B cell (primary cell): ENCODE results near the gene QSOX2. TPM values are rescaled to one million over a fixed set of nuclear protein-coding genes. Genes with fewer than 3 reads are reported as not detected.
A peak's percentile ranks its signal among the peaks of the same experiment; 100 is the strongest.

Source experiments
- ATAC-seq: fragments of 200-7000 bp; cut with Tn5 transposase; one replicate; pipeline ENCODE4 v1.10.0; 2021; ENCODE audit warnings: low read depth, mild to moderate bottlenecking, moderate number of reproducible peaks, moderate library complexity
- CTCF ChIA-PET: fragments of 350-600 bp; sonication (Branson Sonifier 250); formaldehyde crosslinking; loops from one replicate; lab custom pipeline; 2021; ENCODE audit warnings: antibody characterized with exemption, inconsistent platforms; lab: Charles Lee
- POLR2A ChIA-PET: fragments of 350-600 bp; sonication (Branson Sonifier 250); formaldehyde crosslinking; loops from one replicate; lab custom pipeline; 2021; ENCODE audit warnings: antibody characterized with exemption; lab: Charles Lee
- DNase-seq: peaks from one replicate; pipeline ENCODE4 v3.0.0; 2013
- H2AFZ ChIP-seq: 2 replicates; pipeline ENCODE4 v1.6.1; 2012; ENCODE audit warnings: mild to moderate bottlenecking, low read depth, low read length; ENCODE audit not compliant: insufficient read depth, poor library complexity, severe bottlenecking
- H3K27ac ChIP-seq, 2 donors: 1 replicate in 1 of 2; 2 replicates in 1 of 2; pipeline ENCODE4 v1.5.1; 2012 to 2013; ENCODE audit warnings: low read length in 2 of 2, mild to moderate bottlenecking in 2 of 2, moderate library complexity in 1 of 2
- H3K27me3 ChIP-seq, 4 experiments: fragments of 200-600 bp in 1 of 4; sonication (generic) in 1 of 4; replicated peaks in 1 of 4; 1 replicate in 2 of 4; 2 replicates in 2 of 4; pipeline versions ENCODE4 v1.6.1 to v1.7.0; 2013 to 2016; ENCODE audit warnings: low read length in 3 of 4, mild to moderate bottlenecking in 2 of 4, mixed read lengths in 1 of 4, moderate library complexity in 1 of 4; ENCODE audit not compliant: insufficient read depth in 4 of 4, control insufficient read depth in 3 of 4; ENCODE audit errors: control extremely low read depth in 1 of 4
- H3K36me3 ChIP-seq, 2 experiments: replicated peaks in 1 of 2; 1 replicate in 1 of 2; 2 replicates in 1 of 2; pipeline versions ENCODE4 v1.6.1 to v1.7.1; 2013; ENCODE audit warnings: low read length in 1 of 2; ENCODE audit not compliant: insufficient read depth in 2 of 2, control insufficient read depth in 1 of 2; ENCODE audit errors: control extremely low read depth in 1 of 2, extremely low read depth in 1 of 2
- H3K4me1 ChIP-seq, 2 donors: fragments of 200-600 bp in 1 of 2; sonication (generic) in 1 of 2; 1 replicate in 1 of 2; 2 replicates in 1 of 2; pipeline versions ENCODE4 v1.5.1 to v1.6.1; 2013 to 2017; ENCODE audit warnings: low read length in 2 of 2; ENCODE audit not compliant: control insufficient read depth in 2 of 2, insufficient read depth in 2 of 2
- H3K4me2 ChIP-seq: replicated peaks from 2 replicates; pipeline ENCODE3; 2012; ENCODE audit warnings: mild to moderate bottlenecking, low read depth, low read length; ENCODE audit not compliant: poor library complexity, severe bottlenecking
- H3K4me3 ChIP-seq, 5 experiments: fragments of 200-600 bp in 1 of 5; sonication (generic) in 1 of 5; 1 replicate in 3 of 5; 2 replicates in 2 of 5; pipeline versions ENCODE4 v1.5.1 to v1.7.0; 2011 to 2016; ENCODE audit warnings: low read length in 4 of 5, mild to moderate bottlenecking in 4 of 5, low read depth in 2 of 5, control low read depth in 1 of 5, moderate library complexity in 1 of 5; ENCODE audit not compliant: insufficient read depth in 1 of 5; ENCODE audit errors: control extremely low read depth in 1 of 5, extremely low read depth in 1 of 5
- H3K79me2 ChIP-seq: fragments of 200-600 bp; sonication (generic); one replicate; pipeline ENCODE4 v1.6.0; 2016; ENCODE audit warnings: low read length; ENCODE audit not compliant: control insufficient read depth, insufficient read depth
- H3K9ac ChIP-seq: fragments of 200-600 bp; sonication (generic); 2 replicates; pipeline ENCODE4 v1.6.1; 2017; ENCODE audit warnings: mild to moderate bottlenecking, low read length, moderate library complexity
- H3K9me3 ChIP-seq, 3 donors: one replicate each; pipeline versions ENCODE4 v1.6.1 to v1.7.1; 2013; ENCODE audit warnings: low read length in 2 of 3; ENCODE audit not compliant: control insufficient read depth in 2 of 3, insufficient read depth in 1 of 3; ENCODE audit errors: control extremely low read depth in 1 of 3
- H4K20me1 ChIP-seq: 2 replicates; pipeline ENCODE4 v1.6.0; 2012; ENCODE audit warnings: mild to moderate bottlenecking, low read length; ENCODE audit not compliant: insufficient read depth, control insufficient read depth, poor library complexity, severe bottlenecking
- H3K27ac Mint-ChIP-seq: one replicate; pipeline ENCODE4 v1.8.0; 2021; ENCODE audit warnings: mixed read lengths
- H3K27me3 Mint-ChIP-seq: one replicate; pipeline ENCODE4 v1.8.0; 2021; ENCODE audit warnings: mixed read lengths
- H3K4me1 Mint-ChIP-seq: one replicate; pipeline ENCODE4 v1.8.0; 2021; ENCODE audit warnings: mixed read lengths
- H3K4me3 Mint-ChIP-seq: one replicate; pipeline ENCODE4 v1.8.0; 2021; ENCODE audit warnings: mixed read lengths
- H3K9me3 Mint-ChIP-seq: one replicate; pipeline ENCODE4 v1.8.0; 2022; ENCODE audit warnings: mixed read lengths; ENCODE audit not compliant: insufficient read depth
- CTCF ChIP-seq: fragments of 200-600 bp; IDR thresholded peaks from one replicate; pipeline ENCODE4 v1.8.0; 2022; ENCODE audit warnings: antibody characterized with exemption, mild to moderate bottlenecking
- EZH2 ChIP-seq: IDR thresholded peaks from 2 replicates; pipeline ENCODE4 v1.6.1; 2012; ENCODE audit warnings: borderline replicate concordance, low read depth, mild to moderate bottlenecking, moderate library complexity, low read length; ENCODE audit not compliant: insufficient read depth, poor library complexity, severe bottlenecking
- WGBS: methylation state at CpG from one replicate; pipeline ENCODE4 v1.1.5; 2013; ENCODE audit warnings: missing lambda C conversion rate; ENCODE audit not compliant: insufficient coverage; 5-methylcytosine and 5-hydroxymethylcytosine counted together
- intact Hi-C: fragments of 100-400 bp; cut with micrococcal nuclease; formaldehyde crosslinking; loops from one replicate; pipeline ENCODE4 v1.10.0; 2022
- polyA plus RNA-seq: library from polyadenylated mRNA; depleted of rRNA; stranded (reverse); fragments of >200 nt; gene quantifications from 2 replicates; pipeline ENCODE4 v1.2.3, GENCODE V29; 2012
- total RNA-seq, 2 donors: library from RNA; stranded (reverse); fragments of 120-200 nt in 1 of 2; gene quantifications; 1 replicate in 1 of 2; 2 replicates in 1 of 2; pipeline versions ENCODE4 v1.2.3 to v1.2.4, GENCODE V29; 2013 to 2022

QSOX2 gene
- total and polyA plus RNA-seq, 2 donors (not counting 1 experiment from before 2014, with no cell fraction given): 62.9 to 139 TPM

- Histone ChIP-seq H3K27me3 (no peaks in the 10 kb centered on the region), H4K20me1 (peaks cover 77% of the 10 kb centered on the region), H3K9me3 (peaks cover 0 to 10% (median 0%) of the 10 kb centered on the region in 3 donors), H3K4me1 (peaks cover 40 to 71% of the 10 kb centered on the region in 2 donors), H3K27ac (peak overlapping the region; percentile 95 to 100), H3K79me2 (peaks cover 91% of the 10 kb centered on the region), H3K4me2 (peak overlapping the region; percentile 73), H2AFZ (peak overlapping the region; percentile 48), H3K4me3 (peak overlapping the region in 4 of 5 experiments; percentile 19 to 47 (median 35)), H3K36me3 (peaks cover 0 to 71% of the 10 kb centered on the region in 2 experiments), H3K9ac (peak overlapping the region; percentile 61)
- ChIA-PET POLR2A (interaction anchor here (0.6 to 6.4 kb wide), 9 partner anchors 8 to 42 kb away, joined by 3 to 53 read pairs (median 4); no protein-coding TSS in a partner anchor), CTCF (interaction anchor here (0.9 to 7.7 kb wide), 8 partner anchors 16 to 263 kb away, joined by 3 to 102 read pairs (median 6); no protein-coding TSS in a partner anchor)
- intact Hi-C loops: loop anchor here (1.0 kb wide), 5 partner anchors 15 to 107 kb away; partner anchors contain the start of gene TMEM250
- 32% methylated on average over 17 of the region's 19 CpGs for WGBS
- Mint-ChIP-seq H3K27me3 (no peaks in the 10 kb centered on the region), H3K9me3 (no peaks in the 10 kb centered on the region), H3K27ac (peak overlapping the region; percentile 98), H3K4me1 (peaks cover 75% of the 10 kb centered on the region), H3K4me3 (peak overlapping the region; percentile 86)
- TF ChIP-seq EZH2 (no peak), CTCF (no peak)
- DNase-seq (peak; percentile 92), ATAC-seq (peak; percentile 70)
These were observed 20.3 kb downstream of the QSOX2 start for GRCh38 chr9:136225366-136225747.
